Activated naive CD8-positive, alpha-beta T cell treated with anti-CD3 and anti-CD28 coated beads, Interleukin-2, amount 50 U/mL, for 16 hours (primary cell): ENCODE data around the gene NRL.
A peak's percentile ranks its signal among the peaks of the same experiment; 100 is the strongest.

ENCODE experiments used
- DNase-seq: peaks from one replicate; pipeline ENCODE4 v3.0.0-alpha.2; 2020; ENCODE audit warnings: low read depth, low spot score

NRL gene

GRCh38 chr14:24080888-24081738, 33.6 kb downstream of the NRL start:
- DNase-seq, result peak; percentile 51

DNA sequence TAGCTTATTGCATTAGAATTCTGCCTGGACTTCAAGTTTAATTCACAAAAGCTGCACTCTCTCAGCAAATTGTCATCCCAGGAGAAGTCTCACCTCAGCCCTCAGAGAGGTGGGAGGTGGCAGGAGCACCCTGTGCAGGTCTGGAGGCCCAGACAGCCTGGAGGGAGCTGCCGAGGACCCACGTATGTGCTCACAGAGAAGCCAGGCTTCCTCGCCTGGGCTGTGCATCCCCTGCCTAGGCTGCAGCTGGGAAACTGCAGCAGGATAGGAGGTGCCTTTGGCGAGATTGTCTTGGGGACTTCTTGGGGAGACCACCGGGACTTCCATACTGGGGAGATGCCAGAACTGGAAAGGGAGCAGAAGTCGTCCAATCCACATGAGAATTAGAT, 34.6 kb downstream of the NRL start:
- DNase-seq, result no peak

- no peak for DNase-seq
Observed at GRCh38 chr14:24079491-24080141, 35.1 kb downstream of the NRL start.

GRCh38 chr14:24078146-24078545, 36.6 kb downstream of the NRL start:
- DNase-seq, result no peak

DNA sequence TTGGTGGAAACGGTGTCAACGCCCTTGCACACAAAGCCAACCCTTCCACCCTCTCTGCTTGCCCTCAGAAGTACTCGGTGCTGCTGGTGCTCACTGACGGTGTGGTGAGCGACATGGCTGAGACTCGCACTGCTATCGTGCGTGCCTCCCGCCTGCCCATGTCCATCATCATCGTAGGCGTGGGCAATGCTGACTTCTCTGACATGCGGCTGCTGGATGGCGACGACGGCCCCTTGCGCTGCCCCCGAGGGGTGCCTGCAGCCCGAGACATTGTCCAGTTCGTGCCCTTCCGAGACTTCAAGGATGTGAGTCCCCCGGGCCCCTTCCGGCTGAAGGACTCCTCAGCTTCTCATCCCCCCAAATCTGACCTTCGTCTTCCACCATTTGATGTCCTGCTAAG, 37.7 kb downstream of the NRL start:
- DNase-seq, result no peak

- DNase-seq, result no peak
Observed at GRCh38 chr14:24076302-24076601, 38.5 kb downstream of the NRL start.

DNA sequence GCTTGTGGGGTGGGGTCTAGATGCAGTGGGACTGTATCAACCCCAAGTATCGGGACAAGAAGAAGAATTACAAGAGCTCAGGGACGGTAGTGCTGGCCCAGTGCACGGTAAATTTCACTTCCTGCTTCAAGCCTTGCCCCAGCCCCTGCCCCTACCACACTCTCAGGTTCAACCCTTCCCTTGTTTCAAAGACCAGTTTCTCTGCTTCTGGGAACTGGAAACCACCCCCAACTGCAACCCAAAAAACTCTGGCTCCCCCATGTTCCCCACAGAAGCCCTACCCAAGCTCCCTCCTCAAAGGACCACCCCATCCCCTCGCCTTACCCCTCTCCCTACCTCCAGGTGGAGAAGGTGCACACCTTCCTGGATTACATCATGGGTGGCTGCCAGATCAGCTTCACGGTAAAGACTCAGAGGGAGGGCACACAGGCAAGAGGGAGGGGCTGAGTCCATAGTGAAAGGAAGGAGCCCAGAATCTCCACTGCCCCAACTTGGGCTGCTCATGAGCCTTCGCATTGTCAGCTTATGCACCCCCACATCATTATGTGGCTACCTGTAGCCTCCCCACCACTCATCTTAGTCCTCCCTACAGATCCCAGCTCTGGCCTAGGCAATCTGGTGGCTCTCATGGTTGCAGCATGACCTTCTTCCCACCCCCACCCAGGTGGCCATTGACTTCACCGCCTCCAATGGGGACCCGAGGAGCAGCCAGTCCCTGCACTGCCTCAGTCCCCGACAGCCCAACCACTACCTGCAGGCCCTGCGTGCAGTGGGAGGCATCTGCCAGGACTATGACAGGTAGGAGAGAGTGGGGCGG, 39.1 kb downstream of the NRL start:
- DNase-seq, result no peak

DNA sequence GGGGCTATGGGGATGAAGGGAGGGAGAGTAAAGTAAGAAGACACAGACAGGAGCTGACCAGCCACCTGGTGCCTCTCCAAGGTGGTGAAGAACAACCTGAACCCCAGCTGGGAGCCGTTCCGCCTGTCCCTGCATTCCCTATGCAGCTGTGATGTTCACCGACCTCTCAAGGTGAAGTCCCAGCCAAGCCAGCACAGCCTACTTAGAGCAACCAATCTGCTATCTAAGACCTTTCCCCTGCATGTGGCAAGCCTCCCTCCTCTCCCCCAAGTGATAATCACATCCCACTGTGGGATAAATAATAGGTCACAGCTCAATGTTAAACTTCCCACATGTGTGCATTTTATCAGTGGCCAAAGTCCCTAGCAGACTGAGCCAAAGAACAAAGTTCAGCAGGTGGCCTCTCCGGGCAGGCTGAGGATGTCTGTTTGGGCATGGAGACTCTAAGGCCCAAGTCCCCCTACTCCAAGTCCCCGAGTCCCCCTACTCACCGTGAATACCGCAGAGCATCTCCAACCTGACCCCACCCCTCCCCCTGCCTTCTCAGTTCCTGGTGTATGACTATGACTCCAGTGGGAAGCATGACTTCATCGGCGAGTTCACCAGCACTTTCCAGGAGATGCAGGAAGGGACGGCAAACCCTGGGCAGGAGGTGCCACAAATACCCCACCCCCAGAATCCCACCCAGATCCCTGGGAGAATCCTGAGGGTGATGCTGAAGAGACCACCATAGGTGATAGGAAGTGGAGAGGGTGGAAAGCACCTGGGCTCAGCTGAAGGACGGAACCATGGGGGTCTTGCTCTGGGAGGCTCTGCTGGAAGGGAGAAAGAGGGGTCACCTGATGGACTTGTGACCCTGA, 39.9 kb downstream of the NRL start:
- DNase-seq, result no peak

DNA sequence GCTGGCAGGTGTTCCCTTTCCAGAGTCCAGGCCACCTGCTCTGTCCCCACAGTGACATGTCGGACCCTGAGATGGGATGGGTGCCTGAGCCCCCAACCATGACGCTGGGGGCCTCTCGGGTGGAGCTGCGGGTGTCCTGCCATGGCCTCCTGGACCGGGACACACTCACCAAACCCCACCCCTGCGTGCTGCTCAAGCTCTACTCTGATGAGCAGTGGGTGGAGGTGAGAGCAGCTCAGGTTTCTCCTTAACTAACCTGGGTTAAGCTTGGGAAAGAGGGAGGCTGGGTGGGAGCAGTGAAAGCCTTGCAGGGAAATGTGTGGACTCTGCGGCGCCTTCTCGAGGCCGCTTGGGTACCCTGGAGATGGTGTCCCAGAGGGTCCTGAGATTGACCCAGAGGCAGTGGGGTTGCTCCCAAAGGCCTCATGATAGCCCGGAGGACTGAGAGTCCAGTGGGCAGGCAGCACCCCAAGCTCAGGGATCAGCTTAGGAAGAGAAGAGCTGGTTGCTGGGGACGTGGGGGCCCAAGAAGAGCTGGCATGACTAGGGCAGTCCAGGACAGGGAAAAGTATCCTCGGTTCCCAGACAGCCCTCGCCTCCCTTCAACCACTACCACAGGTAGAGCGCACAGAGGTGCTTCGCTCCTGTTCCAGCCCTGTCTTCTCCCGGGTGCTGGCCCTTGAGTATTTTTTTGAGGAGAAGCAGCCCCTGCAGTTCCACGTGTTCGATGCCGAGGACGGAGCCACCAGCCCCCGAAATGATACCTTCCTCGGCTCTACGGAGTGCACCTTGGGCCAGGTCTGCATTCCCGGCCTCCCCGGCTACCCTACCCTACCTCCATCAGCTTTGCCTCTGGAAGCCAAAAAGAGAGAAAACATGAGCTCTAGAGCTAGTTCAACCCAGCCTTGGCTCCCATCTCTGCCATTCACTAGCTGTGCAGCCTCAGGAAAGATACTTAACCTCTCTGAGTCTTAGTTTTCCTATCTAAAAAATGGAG, 41.6 kb downstream of the NRL start:
- no peak for DNase-seq

- no peak for DNase-seq
Observed at GRCh38 chr14:24072436-24072835, 42.3 kb downstream of the NRL start.

GRCh38 chr14:24071836-24072430, 42.8 kb downstream of the NRL start:
- no peak for DNase-seq

DNA sequence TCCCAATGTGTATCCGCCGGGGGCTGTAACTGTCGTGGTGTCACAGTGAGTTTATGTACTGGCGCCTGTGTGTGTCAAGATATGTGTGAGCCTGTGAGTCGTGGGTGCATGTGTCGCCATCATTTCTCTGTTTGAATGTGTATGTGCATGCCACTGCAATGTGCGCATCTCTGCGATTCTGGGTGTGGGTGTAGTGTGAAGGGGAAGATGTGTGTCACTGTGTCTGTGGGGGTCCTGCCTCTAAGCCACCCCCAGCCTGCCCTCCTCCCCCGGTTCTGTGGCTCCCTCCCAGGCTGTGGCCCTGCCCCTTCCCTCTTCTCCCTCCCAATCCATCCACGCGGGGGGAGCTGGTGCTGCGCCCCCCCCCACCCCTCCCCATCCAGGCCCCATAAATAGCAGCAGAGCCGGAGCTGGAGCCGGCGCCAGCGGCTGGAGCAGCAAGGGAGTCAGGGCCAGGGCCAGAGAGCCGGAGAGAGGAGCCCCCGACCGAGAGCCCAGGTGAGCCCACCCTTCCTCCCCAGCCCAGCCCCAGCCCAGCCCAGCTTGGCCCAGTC, 43.5 kb downstream of the NRL start, which contains the start of gene CPNE6:
TSS of gene CPNE6 (plus strand) at position 419 of the 554 bp plus-strand sequence. CDS start 1,375 bp downstream, outside the sequence.
- DNase-seq, result no peak

DNA sequence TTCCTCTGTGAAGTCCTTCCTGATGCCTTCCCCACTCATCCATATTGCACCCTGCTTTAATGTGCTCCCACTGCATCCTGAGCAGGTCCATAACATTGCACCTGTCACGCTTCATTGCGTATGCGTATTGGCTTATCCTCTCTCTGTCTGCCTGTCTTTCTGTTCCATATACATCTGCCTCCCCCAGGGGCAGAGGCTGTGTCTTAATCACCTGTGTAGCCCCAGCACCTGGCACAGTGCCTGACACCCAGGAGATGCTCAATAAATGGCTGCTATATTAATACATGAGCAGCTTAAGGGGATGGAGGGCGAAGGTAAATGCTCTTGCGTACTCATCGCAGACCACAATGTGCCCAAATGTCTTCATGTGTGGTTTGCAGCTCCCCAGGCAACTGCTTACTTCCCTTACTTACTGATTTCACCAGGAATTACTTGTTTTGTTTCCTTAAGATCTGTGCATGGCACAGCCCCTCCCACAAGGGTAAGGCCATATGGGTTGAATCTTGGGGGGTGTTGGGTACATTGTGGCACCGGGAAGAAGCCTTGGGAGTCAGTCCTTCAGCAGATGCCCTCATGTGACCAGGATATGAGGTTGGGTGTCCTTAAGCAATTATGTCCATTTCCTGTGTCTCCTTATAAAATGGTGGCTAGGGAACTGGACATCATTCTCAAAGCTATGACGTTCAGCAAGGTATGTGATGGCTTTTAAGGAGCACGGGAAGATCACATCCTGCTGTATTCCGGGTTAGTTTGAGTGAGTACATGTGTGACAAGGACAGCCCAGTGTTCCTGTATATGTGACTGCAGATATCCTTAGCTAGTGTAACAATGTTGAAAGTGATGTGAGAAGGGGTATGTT, 44.2 kb downstream of the NRL start:
- no peak for DNase-seq

DNA sequence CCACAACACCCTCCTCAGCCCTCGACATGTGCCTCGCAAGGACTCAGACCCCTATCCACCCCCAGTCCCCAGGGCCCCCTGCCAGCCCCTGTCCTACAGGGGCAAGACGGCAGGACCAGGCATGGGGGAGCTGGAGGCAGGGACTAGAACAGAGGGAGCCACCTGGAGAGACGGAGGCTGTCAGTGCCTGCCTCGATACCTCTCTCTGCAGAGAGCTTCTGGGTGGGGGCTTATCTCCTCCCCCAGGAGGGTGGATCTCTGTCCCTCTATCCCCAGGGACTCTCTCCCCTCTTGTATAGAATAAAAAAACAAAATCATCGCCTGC, 45.4 kb downstream of the NRL start:
- no peak for DNase-seq

DNA sequence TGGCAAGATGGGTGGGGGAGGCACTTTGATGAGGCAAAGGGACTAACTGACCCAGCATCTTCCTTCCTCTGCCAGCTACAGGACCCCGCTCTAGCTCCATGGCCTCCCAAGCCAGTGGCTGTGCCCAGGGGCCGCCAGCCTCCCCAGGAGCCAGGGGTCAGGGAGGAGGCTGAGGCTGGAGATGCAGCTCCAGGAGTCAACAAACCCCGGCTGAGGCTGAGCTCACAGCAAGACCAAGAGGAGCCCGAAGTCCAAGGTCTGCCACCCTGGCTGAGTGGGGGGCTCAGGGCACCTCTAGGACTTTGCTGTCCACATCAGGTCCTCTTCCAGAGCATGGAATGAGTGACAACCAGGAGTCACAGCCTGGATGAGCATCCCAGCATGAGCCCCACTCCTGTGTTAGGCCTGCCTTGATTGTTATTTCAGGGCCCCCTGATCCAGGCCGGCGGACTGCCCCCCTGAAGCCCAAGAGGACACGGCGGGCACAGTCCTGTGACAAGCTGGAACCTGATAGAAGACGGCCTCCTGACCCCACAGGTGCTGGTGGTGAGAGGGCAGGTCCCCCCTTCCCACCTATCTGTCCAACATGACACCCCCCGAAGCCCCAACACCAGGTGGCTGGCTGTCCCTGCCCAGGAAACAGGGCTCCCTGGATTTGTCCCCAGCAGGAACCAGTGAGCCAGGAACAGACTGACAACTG, 45.9 kb downstream of the NRL start:
- no peak for DNase-seq

DNA sequence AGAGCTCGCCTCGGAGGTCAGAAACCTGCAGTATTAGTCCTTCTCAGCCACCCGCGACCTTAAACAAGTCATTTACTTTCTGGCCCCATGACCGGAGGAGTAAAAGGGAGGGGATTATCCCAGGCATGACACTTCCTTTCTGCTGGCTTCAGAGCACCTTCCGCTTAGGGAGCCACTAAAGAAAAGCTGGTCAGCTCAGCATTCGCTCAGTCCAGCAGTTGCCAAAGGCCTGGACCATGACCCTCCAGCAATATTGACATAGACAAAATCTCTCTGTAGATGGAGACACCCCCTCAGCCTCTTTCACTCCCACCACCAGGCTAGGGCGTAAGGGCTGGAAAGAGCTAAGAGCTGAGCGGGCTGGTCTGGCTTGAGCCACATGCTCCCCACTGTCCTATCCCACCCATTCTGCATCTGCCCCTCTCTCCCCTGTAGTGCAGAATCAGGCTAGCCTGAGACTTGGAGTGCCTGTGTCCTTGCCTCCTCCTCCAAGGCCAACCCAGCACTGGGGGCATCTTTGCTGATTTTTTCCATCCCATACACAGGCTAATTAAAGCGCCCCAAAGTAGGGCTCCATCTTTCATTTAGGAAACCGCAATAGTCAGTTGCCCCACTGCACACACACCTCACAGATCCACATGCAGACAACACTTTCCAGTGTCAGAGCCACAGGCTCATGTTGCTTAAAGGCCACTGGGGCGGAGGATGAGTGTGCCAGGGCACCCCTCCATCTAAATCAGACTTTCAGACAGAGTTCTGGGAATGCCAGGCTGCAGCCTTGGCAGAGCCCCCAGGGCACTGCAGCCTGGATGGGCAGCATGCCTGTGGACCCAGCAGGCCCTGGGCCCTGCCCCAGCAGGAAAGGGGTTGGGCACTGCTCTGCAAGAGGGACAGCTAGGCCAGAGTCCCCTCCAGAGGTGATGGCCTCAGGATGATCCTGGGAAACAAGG, 47.3 kb downstream of the NRL start:
- DNase-seq, result no peak
